GM18498 (cell line): ENCODE data around the gene ZC3HAV1L.
"Not testable (repeated sequence)": the region's sequence is repeated elsewhere in the genome, so short reads cannot be mapped to it uniquely, and the experiment has no call there.

ENCODE experiments used
- ATAC-seq: cut with Tn5 transposase; IDR thresholded peaks from one replicate; pipeline ENCODE4 v1.9.1; 2021; ENCODE audit warnings: mild to moderate bottlenecking, moderate library complexity; ENCODE audit not compliant: unreplicated experiment

ZC3HAV1L gene

DNA sequence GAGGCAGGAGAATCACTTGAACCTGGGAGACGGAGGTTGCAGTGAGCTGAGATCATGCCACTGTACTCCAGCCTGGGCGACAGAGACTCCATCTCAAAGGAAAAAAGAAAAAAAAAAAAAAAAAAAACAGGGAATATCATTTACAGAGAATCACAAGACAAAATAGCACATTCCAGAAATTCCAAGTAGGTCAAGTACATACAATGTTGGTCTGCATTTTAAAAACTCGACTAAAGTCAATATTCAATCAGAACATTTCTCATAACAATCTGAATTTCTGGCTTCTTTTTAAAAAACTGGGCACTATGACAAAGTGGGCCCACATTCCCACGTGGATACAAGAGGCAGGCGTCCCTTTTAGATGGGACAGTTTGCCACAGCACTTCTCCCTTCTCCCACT lies 12.8 kb downstream of the ZC3HAV1L start:
- no peak for ATAC-seq

DNA sequence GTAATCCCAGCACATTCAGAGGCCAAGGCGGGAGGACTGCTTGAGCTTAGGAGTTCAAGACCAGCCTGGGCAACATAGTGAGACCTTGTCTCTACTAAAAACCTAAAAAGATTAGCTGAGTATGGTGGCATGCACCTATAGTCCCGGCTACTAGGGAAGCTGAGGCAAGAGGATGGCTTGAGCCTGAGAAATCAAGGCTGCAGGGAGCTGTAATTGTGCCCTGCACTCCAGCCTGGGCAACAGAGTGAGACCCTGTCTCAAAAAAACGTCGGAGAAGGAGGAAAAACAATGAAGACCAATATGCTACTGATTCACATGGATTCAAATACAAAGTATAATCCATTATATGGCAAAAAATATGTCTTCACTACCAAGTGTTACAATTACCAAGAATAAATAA lies 13.6 kb downstream of the ZC3HAV1L start:
- ATAC-seq: no peak

- no peak for ATAC-seq
These were observed 16.9 kb downstream of the ZC3HAV1L start for GRCh38 chr7:139018910-139019309.

DNA sequence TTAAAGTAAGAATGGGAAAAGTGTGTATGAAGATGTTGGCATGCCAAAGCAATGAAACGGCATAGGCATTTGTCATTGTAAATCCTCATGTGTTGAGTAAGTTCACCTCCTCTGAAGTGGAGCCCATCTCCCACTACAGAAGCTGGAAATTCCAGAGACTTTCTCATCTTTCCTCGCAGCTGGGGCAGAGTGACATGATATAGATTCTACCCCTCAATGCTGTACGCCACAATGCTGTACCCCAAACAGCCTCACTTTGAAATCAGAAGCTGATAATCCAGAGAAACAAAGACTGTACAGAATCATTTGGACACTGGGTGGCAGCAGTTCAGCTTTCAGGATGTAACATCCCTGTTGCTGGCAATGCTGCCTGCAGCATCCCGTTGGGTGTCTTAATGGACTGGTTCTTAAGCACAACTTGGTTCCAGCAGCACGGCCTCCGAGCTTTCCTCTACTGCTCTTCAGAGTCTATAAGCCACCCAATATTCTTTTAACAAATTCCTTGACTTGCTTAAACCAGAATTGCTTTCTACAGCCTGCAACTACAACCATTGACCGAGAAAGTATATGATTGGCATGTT lies 18.8 kb downstream of the ZC3HAV1L start:
- peak; percentile 95 for ATAC-seq

GRCh38 chr7:139011373-139011772 lies 24.5 kb downstream of the ZC3HAV1L start:
- ATAC-seq: no peak

GRCh38 chr7:139004321-139005090 lies 31.3 kb downstream of the ZC3HAV1L start:
- no peak for ATAC-seq

DNA sequence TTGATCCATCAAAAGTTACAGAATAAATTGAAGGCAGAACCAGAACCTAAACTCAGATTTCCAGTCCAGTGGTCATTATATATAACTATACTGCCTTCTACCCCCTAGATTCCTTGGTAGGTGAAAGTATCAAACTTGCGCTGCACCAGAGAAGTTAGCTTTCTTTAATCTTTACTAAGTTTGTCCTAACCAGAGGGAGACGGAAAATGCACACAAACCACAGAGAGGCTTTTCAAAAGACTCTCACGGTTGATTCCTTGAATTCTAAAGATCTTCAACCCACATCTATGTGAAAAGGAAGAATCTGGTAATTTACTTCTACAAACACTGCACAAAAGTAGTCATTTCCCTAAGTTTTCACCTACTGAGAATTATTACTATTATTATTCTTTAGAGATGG lies 36.4 kb downstream of the ZC3HAV1L start:
- ATAC-seq: no peak

DNA sequence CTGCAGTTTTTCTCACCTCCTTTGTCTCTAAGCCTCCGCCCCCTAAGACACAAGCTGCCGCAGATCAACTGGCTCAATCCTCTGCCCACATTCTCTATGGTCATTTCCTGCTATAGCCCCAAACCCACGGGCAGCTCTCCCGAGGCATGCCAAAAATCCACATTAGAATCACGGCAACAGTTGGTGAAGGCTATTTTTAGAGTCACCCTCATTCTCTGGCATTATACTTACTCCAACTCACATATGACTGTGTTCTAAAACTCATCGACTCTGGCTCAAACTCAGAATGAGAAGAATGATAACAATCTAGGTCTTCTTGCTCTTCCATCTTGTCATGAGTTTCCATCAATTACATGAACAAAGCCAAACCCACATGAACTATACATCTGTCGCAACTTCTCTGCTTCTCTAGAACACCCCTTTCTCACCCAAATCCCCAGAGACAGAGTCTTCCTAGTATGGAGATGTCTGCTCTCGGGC lies 43.8 kb downstream of the ZC3HAV1L start:
- ATAC-seq: no peak

GRCh38 chr7:138987686-138988085 lies 48.2 kb downstream of the ZC3HAV1L start:
- no peak for ATAC-seq

DNA sequence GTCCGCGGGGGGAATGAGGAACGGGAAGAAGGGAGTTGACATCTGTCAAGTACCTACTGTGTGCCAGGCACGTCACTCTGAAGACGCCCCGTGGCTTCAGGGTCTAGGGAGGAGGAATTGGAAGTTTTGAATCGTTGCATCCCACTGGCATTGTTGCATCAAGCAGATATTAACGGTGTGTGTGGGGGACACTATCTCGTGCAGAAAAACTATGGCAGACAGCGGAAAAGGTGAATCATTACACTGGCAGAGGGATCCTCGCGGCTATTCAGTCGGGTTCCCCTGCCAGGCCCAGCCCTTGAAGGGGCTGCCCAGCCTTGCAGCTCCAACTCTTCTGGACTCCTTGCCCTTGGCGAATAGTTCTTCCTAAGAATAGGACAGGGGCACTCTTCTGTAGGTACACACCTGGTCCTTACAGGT lies 53.6 kb downstream of the ZC3HAV1L start:
- no peak for ATAC-seq

- ATAC-seq: peak; percentile 93
These were observed 54.3 kb downstream of the ZC3HAV1L start, which contains the start of gene KIAA1549 for GRCh38 chr7:138981332-138982203. Gene KIAA1549 (minus strand): TSS chr7:138981389. CDS start chr7:138981269, 120 bp downstream.

DNA sequence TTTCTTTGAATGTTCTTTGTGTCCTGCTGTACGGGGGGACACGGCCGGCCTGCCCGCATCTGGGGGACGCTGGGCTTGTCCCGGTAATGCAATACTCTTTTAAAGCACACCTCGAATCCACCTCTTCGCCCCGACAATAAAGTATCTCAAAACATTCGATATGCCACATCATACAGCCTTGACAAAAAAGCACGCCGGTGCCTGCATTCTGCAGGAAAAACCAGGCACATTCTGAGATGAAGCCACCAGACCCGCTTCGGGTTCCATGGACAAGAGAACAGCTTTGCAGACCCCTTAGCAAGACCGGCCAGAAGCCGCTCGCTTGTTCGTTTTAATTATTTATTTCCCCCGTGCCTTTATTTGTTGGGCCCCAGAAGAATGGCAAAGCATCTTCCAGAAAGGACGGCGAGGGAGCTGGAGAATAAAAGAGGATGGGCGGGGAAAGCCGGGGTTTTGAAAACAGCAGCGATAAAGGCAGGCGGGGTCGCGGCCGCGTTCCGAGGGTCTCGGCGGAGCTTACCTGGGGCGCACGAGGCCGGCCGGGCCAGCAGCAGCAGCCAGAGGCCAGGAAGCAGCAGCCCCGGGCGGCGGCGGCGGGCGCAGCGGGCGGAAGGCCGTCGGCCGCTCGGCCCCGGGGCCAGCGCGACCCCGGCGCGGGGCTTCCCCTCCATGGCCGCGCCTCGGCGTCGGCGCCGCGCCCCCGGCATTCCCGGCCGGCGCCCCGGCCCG lies 55.1 kb downstream of the ZC3HAV1L start:
- ATAC-seq: peak; percentile 49

- ATAC-seq: no peak
These were observed 55.8 kb downstream of the ZC3HAV1L start for GRCh38 chr7:138979988-138980562.

DNA sequence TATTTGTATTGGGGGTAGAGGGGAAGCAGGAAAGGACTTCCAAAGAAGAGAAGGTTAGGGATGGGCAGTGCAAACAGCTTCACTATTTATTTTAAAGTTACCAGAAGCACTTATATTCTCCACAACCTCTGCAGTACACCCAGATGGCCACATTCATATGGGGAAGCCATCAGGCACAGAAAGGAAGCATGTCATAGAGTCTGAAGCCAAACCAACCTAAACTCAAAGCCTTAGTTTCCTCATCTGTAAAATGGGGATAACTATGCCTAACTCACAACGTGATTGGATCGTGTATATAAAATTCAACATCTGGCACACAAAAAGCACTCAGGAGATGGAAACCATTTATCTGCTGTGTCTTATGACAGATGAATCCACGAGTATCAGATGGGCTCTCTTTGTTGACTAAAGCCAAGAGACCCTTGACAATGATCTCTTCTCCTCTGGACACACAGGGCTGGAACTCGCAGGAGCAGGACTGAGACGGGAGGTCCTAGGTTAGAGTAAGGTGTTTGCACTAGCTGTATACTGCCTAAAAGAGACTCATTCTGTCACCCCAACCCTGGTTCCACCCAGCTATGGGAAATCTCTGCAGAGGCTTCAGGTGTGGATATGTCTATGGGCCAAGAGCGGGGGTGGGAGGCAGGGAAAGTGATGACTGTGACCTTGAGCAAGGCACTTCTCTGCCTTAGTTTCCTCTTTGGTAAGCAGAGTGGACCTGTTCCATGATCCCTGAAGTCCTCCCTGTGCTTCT lies 56.4 kb downstream of the ZC3HAV1L start:
- no peak for ATAC-seq

GRCh38 chr7:138978541-138979184 lies 57.2 kb downstream of the ZC3HAV1L start:
- no peak for ATAC-seq

GRCh38 chr7:138976161-138976560 lies 59.7 kb downstream of the ZC3HAV1L start:
- ATAC-seq: not testable (repeated sequence)
